Amniotic stem cell (primary cell): ENCODE data around the gene RAB31.

Experiments
- DNase-seq: peaks from one replicate; lab custom pipeline; 2025; lab: John Stamatoyannopoulos, UW

Gene RAB31

DNA sequence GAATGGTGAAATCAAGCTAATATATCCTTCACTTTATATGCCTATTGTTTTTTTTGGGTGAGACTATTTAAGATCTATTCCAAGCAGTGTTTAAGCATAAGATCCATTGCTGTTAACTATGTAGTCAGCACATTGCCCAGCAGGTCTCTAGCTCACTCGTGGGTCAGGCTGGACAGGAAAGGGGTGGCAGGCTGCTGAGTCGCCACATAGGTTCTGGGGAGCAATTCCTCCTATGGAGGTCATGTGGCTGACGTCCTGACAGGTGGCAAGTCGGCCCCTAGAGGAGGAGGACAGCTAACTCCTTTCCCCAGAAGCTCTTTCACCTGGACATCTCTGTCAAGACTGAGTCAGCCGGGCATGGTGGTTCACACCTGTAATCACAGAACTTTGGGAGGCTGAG lies 13.9 kb upstream of the RAB31 start:
- no peak for DNase-seq

DNA sequence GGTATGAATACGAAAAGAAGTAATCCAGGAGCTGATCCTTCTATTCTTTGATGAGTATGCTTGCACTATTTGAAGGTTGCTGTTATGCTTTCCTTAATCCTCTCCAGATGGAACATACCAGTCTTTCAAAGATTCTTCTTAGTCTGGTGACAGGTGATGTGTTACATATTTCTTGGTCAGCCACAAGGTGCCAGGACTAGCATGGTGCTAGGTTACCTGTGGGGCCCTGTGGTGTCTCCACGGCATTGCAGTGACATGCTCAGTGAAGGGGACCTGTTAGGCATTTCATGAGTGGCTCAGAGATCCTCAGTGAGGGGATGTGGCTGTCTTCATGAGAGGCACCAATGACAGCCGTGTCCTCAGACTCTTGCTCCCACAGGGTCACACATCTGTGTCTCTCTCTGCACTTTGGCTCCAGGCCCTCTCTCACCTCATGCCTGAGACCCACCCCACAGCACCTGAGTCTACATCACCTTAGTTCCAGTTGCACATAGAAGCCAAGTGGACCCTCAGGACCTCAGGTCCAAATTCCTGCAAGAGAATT lies 13.1 kb upstream of the RAB31 start:
- DNase-seq: no peak

DNA sequence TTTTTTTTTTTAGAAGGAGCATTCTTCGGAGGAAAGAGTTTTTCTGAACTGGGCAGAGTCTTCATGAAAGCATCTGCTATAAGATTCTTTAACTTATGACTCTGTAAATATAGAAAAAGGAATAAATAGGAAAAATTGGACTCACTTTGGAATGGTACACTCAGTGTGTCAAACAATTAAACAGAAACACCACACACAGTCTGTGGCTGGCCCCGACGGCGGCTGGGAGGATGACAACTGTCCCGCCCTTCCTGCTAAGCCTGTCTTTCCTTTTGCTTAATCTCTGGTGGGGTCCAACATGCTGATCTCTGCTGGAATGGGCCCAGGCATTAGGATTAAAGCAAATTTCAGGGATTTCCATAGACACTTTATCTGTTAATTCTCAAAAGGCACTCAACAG lies 12.5 kb upstream of the RAB31 start:
- no peak for DNase-seq

DNA sequence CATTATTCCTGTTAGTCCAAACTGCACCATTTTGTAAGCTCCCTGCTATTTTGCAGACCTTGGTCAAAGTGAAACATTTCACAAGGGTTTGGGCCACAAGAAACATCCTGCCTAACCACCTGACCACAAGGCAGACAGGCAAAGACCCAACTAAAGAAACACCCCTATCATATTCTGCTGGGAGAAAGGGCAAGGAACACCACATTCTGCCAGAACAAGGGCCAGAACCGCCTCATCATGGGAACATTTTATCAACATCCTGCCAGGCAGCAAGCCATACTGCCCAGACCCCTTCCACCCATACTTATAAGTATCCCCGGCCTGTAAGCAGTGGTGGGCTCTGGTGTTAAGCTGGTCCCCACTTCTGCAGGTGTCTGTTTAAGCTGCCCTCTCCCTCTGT lies 12.0 kb upstream of the RAB31 start:
- no peak for DNase-seq

DNA sequence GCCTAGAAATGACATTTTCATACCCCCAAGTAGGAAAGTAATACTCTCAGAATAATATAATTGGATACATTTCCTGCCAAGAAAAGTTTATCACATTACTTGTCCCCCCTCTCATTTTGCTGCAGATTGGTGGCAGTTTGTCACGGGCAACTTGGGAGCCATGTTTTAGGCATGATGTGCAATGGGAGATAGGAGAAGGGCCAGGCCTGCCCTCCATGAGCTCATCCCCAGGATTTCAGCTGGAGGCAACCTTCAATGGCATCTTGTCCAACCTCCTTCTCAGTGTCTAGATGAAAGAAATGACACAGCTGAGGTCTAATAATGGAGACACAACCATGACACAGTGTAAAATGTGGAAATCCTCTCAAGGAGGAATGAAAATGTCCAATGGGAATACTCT lies 11.4 kb upstream of the RAB31 start:
- DNase-seq: no peak

DNA sequence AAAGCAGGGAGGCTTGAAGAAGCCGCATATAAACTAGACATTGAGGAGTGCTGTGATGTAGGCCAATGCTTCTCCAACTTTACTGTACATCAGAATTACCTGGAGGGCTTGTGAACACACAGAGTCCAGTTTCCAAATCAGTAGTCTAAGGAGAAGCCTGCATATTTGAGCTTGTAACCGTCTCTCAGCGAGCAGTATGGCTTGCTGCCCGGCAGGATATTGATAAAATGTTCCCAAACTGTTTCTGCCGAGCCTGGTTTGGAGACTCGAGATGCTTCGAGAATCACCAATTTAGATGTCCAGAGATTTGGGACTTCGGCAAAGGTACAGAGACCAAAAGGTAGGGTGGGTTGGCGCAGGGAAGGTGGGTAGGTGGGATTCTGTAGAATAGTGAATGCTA lies 11.0 kb upstream of the RAB31 start:
- DNase-seq: no peak

DNA sequence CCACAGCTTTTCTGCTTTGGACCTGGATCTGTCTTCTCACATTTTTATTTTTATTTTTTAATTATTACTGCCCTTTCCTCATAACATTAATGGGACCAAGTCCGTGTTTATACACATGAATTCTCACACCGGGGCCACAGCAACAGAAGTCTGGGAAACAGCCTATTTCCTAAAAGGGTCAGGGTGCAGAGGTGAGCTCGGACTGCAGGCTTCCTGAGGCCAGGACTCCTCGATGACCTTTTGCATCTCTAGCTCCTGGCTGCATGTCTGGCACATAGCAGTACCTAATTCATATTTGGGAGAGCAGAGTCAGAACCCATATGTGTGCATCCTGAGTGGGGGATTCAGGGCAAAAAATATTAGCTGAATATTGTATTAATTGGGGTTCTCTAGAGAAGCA lies 9.6 kb upstream of the RAB31 start:
- DNase-seq: no peak

DNA sequence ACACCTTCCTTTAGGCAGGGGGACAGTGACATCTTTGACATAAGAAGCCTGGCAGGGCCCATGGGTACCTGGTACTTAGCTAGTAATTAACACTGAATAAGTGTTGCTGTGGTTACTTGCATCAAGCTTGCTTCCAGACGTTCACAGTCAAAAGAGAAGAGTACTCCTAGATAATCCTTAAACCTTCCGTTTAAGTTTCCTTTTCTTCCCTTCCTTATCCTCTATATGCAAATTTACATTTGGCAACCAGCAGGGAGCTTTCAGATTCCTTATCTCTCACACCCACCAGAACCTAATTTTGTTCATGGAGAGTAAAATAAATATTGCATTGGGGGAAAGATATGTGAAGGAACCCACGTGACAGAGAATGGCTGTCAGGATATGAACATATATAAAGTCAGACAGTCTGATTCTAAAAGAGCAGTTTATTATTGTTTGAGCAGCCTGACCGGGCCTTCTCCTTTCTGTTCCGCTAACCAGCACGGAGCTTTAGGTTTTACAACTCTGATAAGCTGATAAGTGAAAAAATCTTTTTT lies 7.8 kb upstream of the RAB31 start:
- DNase-seq: no peak

DNA sequence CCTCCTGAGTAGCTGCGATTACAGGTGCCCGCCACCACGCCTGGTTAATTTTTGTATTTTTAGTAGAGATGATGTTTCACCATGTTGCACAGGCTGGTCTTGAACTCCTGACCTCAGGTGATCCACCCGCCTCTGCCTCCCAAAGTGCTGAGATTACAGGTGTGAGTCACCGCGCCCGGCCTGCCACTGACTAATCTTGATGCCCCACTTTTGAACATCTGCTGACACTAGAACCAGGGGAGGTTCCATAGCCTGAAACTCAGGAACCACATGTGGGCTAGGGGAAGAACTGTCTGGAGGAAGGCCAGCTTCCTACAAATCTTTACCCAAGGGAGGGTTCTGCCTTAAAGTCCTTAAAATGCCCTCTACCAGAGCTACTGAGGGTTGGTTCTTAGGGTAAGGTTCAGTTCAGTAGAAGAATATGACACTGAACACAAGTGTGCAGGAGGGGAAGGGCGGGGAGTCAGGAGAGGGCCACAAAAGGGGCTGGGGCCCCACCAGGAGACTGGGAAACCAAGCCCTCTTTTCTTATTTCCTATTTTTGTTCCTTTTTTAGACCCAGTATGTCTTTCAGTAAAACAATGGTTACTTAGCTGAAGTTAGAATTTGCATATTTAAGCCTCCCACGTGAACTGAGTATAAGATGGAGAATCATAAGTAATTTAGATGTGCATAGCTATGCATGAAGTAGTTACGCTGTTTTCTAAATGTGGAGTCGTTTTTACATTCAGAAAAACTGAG lies 6.3 kb upstream of the RAB31 start:
- DNase-seq: no peak

DNA sequence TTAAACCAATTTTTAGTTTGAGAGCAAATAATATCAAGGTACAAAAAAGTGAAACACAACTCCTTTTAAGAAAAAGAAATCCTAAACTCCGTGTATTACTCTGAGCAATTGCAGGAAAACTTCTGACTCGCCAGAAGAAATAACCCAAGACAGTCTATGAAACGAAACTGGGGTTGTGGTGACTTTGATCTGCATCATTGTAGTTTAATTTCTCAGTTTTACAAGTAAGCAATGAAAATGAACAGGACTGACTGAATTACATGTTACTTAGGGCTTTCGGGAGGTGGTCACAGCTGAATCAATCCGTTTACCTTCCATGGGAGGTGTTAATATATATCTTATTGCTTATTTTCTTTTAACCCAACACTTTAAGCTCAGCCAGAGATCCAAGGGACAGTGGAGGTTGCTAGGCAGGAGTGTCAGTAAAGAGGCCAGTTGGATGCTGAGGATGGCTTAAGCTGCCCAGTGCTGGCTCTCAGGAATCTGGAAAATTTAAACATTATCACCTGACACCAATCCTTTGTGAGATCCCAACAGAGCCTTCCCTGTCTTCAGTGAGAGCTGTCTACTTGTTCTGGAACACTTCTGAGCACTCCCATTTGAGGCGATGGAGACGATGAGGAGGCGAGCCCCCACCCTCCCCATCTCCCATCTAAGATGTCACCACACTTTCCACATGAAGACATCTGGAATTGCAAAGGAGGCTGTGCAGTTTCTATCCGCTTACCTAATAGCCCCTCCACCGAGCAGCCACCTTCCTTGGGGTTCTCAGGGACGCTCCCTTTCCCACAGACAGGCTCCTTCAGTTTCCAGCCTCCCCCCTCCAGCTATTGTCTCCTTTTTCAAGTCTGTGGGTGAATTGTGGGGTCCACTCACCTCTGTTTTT lies 3.6 kb upstream of the RAB31 start:
- DNase-seq: no peak

DNA sequence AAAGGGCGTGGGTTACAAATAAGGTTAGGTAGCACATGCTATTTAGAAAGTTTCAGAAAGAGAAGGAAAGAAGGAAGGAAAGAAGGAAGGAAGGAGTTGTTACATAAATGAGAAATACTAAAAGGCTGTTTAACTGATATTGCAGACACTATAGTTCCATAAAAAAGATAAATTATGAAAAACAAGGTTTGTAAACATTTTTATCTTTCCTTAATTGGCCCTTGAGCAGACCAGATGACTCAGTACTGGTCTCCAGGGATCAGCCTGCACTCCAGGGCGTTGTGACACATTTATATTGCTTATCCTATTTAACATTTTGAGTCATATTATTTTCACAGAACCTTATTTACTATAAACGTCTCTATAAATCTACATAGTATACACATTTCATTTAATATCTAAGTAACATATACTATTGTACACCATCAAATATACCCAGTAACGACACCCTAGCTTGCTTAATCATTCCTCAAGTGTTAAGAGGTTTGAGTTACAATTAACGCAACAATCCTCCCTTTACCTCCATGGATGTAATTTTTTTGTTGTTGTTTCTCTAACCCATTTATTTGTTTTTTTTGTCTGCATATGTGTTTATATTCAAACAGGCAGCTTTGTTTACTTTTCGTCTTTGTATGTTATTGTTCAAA lies 2.8 kb upstream of the RAB31 start:
- no peak for DNase-seq

DNA sequence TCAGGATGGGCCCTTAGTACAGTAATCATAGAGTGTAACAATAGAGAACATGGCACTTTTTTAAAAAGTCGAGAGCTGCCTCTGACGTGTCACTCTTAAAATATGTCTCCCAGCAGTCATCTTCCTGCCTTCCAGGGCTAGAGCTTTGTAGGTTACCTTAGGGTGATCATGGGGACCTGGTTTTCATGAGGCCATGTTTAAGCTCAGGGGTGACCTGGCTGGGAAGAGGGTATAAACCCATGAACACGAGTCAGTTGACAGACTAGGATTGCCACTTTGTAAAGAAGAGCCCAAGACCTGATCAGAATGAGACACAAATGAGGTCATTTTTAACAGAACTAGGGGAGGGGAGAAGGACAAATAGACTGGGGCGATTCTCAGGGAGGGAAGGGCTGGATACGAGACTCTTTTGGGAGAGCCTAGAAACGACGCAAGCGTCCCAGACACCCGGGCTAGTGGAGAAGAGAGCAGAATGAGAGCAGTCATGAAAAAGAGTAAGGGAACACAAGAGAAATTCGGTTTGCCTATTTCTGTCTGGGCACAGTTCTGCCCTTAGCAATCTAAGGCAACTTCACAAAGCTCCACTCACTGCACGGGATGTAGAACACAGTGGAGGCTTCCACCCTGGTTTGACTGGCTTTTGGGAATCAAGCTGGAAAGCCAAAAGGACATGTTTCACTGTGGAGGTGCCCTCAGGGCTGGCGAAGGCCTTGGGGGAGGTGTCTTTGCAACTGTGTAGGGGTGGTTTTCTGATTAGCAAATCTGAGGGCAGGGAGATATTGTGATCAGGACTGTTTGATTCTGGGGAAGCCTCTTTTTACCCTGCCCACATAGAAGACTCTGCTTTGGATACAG lies 1.8 kb upstream of the RAB31 start:
- no peak for DNase-seq

DNA sequence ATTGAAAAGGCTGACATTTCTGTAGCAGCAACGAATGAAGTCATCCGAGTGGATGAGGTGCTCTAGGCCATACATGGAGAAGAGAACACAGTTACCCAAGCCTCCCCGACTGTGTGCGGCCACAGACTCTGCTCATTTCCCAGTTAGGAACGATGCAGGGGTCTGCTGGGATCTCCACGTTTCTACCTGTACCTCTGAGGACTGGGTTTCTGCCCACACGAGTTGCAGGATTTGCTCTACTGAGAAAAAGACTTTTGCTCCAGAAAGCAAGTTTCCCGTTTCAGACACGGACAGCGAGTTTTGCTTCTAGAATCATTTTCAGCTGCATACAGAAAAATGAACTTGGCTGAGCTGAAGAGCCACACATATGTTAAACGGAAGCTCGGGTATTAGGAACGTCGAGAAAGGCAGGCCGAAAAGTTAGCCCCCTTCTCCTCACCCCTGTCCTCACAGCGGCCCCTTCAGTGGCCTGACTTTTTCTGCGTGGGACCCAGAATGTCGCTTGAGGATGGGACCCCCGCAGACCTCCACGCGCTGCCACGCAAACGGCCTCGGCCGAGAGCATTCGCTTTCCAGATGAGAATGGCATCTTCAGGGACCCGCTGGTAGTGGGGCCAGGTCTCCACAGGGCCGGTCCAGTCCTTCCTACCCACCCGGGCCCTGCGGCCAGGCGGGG lies 582 bp upstream of the RAB31 start:
- DNase-seq: no peak

DNA sequence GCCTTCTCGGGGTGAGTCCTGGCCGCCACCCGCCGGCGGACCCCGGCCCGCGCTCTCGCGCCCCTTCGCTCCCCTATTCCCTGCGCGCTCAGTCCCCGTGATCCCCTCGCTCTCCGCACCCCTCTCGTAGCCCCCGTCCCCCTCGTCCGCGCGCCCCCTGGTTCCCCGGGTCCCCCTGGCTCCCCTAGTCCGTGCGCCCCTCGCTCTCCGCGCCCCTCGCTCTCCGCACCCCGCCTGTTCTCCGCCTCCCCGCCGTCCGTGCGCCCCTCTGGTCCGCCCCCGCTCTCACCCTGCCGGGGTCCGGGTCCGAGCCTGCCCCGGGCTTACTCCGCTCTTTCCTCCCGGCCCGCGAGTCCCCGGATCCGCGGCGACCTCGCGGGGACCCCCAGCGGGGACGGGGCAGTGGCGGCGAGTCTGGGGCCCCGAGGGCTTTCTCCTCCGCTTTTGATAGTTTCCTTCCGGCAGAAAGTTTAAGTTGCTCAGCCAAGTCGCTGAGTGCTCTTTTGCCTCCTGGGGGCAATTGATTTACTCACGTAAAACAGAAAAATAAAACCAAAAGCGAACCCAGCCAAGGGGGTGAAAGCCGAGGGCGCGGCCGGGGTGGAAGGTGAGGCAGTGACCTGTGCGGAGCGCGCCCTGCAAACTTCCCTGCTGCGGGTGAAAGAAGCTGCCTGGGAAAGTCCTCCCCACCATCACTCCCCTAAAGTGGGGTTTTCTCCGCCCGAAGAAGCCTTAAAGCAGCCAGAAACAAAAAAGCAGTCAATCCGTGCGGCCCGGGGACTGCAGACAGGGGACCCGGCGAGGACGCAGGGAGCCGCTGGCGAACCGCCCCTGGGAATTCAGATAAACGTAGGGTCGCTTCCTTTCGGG lies 568 bp downstream of the RAB31 start:
- DNase-seq: no peak

DNA sequence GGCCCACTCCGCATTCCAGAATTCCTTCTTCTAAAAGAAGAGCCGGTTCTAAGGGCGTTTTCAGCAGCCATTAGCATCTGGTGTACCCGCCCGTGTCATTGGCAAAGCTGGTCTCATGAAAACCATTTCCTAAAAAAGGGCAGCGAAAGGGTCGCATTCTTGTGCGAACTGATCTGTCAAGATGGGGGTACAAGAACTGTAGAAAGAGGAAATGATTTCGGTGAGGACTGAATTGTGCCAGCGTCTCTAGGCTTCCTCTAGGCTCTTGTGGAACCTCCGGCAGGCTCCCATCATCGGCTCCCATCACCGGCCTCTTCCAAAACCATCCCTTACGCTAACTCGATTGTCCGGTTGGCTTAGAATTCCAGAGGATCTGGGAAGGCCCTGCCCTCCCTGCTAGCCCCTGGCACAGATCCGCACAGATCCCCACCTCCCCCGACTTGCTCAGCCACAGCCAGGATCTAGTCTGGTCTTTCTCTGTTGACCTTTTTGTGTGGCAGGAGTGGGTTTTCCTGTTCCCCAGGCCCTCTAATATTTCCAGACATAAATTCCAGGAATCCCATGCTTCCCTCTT lies 1.3 kb downstream of the RAB31 start:
- no peak for DNase-seq

DNA sequence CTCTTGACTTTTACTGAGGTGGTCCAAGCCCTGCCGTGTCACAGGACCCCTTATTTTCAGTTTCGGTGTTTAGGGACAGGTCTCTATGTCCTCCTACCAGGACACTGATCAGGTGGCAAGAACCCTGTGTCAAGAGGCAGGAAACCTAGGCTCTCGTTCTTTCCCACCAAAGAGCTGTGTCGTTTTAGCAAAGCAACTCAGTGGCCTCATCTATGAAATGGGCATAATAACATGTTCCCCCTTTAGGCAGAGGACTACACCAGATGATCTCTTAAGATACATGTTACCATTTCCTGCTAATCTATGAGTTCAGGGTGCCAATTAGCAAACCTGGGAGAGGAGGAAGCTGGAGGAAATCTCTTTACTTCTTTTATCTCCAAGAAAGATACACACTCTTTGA lies 1.9 kb downstream of the RAB31 start:
- DNase-seq: no peak

DNA sequence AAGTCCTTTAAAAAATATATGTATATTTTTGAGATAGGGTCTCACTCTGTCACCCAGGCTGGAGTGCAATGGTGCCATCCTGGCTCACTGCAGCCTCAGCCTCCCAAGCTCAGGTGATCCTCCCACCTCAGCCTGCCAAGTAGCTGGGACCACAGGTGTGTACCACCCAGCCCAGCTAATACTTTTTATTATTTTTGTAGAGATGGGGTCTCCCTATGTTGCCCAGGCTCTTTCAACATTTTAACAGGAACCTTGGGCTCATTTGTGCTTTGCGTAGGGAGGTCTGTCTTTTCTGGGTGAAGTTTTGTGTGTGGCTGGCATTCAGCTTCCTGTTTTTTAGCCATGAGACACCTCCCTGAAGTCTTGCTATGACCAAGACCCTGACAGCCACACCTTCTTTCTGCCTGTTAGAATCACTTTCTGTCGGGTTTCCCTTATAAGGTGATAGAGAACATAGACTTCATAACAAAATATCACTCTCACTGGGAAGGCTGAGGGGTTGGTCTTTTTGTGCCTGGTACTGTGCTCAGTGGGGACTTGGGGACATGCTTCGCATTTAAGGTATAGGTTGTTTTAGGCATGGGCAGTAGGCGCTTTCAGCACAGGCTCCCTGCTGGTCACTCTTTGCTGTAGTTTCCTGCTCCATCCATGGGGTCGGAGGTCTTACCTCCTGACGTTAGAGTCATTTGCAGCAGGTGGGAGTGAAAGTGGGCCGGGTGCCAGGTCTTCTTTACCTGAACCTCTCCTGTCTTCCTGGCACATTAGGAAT lies 3.4 kb downstream of the RAB31 start:
- no peak for DNase-seq

DNA sequence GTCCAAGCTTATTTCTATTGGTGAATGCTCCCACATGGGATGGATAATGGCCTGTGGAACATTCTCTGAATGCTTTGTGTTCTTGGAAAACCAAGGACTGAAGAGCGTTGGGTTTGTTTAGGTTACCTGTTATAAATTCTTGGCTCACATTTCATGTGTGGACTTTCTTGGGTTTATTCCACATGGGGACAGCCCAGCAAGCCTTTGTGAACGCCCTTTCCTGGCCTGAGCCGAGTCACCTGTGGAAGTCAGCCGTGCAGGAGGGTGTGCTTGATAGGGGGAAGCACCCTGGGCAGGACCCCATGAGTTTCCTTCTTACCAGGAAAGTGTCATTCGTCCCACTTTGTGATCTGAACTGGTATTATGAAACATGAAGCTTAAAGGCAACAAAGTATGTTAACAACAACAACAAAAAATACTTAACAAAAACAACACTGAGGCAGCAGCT lies 4.1 kb downstream of the RAB31 start:
- DNase-seq: no peak

DNA sequence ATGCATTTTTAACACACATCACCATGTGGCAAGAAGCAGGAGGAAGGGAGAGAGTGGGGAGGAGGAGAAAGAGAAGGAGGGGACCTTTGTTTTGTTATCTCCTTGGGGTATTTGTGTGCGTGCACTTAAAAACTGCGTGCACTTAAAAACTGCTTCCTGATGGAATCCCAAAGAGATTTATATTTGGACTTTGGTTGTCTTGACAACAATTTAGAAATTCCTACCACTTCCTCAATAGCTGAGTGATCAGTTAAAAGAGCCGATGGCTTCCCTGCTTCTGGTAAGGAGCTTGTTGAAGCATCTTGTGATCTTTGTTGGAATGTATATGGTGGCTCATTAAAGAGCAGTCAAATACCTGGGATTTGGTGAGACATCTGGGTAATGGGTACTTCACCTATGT lies 4.5 kb downstream of the RAB31 start:
- DNase-seq: no peak
